Measurements from ENCODE around the gene ZP1. TPM values are rescaled to one million over a fixed set of nuclear protein-coding genes. Genes with fewer than 3 reads are reported as not detected.

Gene ZP1
- total and polyA plus RNA-seq, 2 of the 13 experiments (the other 11 are each of a cell fraction or from before 2014, with no cell fraction given): 0.16 TPM; not detected in 1

GRCh38 chr11:60913793-60914632 lies 46.7 kb downstream of the ZP1 start, which contains the start of gene TMEM109 (continued):
- peak; percentile 38 for TF ChIP-seq HNRNPLL (IDR thresholded peaks at IDR 0.05; ENCODE audit: low read depth, low read length, poor library complexity, severe bottlenecking)
- no peak for TF ChIP-seq LCORL (IDR thresholded peaks at IDR 0.05)
- no peak for TF ChIP-seq LCORL (CRISPR knock-in tag; IDR thresholded peaks at IDR 0.05)
- peak; percentile 54; the same call in 1 of the 2 replicates for TF ChIP-seq PRDM15 (CRISPR knock-in tag; IDR thresholded peaks at IDR 0.05)
- TF ChIP-seq DMAP1 (CRISPR knock-in tag; IDR thresholded peaks at IDR 0.05): no peak
- TF ChIP-seq SCMH1 (CRISPR knock-in tag; IDR thresholded peaks at IDR 0.05; ENCODE audit: borderline replicate concordance): no peak
- TF ChIP-seq MIER3 (CRISPR knock-in tag; IDR thresholded peaks at IDR 0.05; ENCODE audit: borderline replicate concordance): no peak
- 0 out of 2 replicates have a peak, but pooled peaks have one; percentile 24 for TF ChIP-seq ZMYM3 (CRISPR knock-in tag; IDR thresholded peaks at IDR 0.05)
- no peak for TF ChIP-seq DPF2 (CRISPR knock-in tag; IDR thresholded peaks at IDR 0.05; ENCODE audit: borderline replicate concordance, low read depth)
- TF ChIP-seq HCFC1 (IDR thresholded peaks at IDR 0.05; ENCODE audit: low read depth, low read length): peak; percentile 87
- TF ChIP-seq PAXIP1 (CRISPR knock-in tag; conservative IDR thresholded peaks at IDR 0.05): no peak
- no peak for TF ChIP-seq CHD2 (IDR thresholded peaks at IDR 0.05; ENCODE audit: low read depth, low read length)
- TF ChIP-seq ZNF709 (CRISPR knock-in tag; IDR thresholded peaks at IDR 0.05): no peak
- no peak for TF ChIP-seq ZFP62 (CRISPR knock-in tag; IDR thresholded peaks at IDR 0.05)
- no peak for TF ChIP-seq ZNF333 (CRISPR knock-in tag; IDR thresholded peaks at IDR 0.05; ENCODE audit: borderline replicate concordance)
- TF ChIP-seq ZNF749 (CRISPR knock-in tag; IDR thresholded peaks at IDR 0.05; ENCODE audit: borderline replicate concordance): no peak
- no peak for TF ChIP-seq ZNF513 (CRISPR knock-in tag; conservative IDR thresholded peaks at IDR 0.05)
- no peak for TF ChIP-seq ZFP36L2 (CRISPR knock-in tag; IDR thresholded peaks at IDR 0.05)
- TF ChIP-seq TEAD2 (CRISPR knock-in tag; IDR thresholded peaks at IDR 0.05): peak; percentile 60; the same call in 1 of the 2 replicates
- TF ChIP-seq SRSF4 (IDR thresholded peaks at IDR 0.05; ENCODE audit: low read depth, low read length, poor library complexity, severe bottlenecking): no peak
- no peak for TF ChIP-seq HOXA7 (CRISPR knock-in tag; IDR thresholded peaks at IDR 0.05)
